Fibroblast of mammary gland (primary cell): ENCODE data around the gene SND1.

Experiments used
- DNase-seq: peaks from one replicate; pipeline ENCODE4 v3.0.0-alpha.2; 2010; ENCODE audit warnings: low read depth
- H3K4me3 ChIP-seq: 2 replicates; pipeline ENCODE4 v1.5.1; 2011; ENCODE audit warnings: low read depth, mild to moderate bottlenecking, low read length, moderate library complexity; ENCODE audit not compliant: control insufficient read depth
- CTCF ChIP-seq: conservative IDR thresholded peaks from 2 replicates; pipeline ENCODE4 v1.5.1; 2011; ENCODE audit warnings: low read depth, low read length, inconsistent platforms; ENCODE audit not compliant: control insufficient read depth, insufficient read depth

SND1 gene

DNA sequence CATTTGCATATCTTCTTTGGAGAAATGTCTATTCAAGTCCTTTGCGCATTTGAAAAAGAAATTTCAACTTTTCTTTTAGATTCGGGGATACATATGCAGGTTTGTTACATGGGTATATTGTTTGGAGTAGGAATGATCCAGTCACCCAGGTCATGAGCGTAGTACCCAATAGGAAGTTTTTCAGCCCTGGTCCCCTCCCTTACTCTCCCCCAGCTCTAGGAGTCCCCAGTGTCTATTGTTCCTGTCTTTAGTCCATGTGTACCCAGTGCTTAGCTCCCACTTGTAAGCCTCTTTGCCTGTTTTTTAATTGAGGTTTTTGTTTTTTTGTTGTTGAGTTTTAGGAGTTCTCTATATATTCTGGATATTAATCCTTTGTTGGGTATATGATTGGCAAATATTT lies 63.3 kb downstream of the SND1 start:
- TF ChIP-seq CTCF: no peak

GRCh38 chr7:127715901-127716300 lies 63.9 kb downstream of the SND1 start:
- TF ChIP-seq CTCF: no peak
- H3K4me3 ChIP-seq: no peak overlapping the region
- DNase-seq: peak; percentile 72

More for the DNA sequence above, 63.3 kb downstream of the SND1 start:
- DNase-seq: no peak
- H3K4me3 ChIP-seq: no peak overlapping the region

DNA sequence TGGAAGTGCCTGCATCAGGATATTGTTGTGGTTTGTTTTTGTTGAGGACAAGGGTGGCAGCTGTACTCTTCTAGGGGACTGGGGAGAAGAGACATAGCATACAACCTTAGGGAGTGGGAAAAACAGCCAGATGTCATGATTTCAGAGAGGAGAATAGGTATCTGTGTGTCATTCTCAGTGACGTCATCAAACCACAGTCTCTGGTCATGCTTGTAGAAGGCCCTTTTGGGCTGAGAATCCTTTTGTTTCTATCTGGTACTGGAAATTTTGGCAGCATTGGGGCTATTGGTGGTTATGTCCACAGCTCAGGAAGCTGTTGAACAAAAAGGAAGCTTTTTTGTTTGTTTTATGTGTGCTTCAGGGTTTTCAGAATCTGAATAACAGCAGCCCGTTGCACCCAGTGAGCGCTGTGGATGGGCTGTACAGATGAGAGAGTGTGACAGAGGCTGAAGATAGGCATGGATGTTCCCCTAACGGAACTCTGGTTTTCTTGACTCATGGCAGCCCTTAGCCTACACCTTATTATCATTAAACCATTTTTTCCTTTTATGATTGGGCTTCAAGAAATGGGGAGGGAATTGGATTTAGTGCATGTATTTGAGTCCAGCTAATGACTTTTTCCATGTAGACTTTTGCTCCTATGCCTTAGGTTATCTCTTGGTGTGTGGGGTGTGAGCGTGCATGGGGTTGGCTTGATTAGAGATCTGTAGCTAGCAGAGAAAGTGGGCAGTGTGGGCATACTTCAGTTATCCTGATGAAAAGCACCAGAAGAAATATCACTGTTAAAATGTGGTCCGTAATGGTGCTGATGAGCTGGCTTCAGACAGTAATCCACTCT lies 65.7 kb downstream of the SND1 start:
- H3K4me3 ChIP-seq: no peak overlapping the region
- DNase-seq: no peak
- TF ChIP-seq CTCF: no peak

DNA sequence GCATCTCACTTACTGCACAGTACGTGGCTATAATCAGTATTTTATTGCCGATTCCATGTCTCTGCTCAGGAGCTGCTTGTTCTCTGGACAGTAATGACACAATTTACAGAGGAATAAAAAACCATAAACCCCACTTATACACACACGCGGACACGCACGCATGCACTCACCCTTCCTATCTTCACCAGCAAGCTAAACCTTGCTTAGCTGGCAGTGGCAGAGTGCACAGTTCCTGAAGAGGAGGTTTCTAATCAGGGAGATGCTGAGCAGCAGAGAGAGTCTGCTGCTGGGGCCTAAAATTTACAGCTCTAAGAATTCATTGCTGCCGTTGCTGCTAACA lies 66.3 kb downstream of the SND1 start:
- no peak for TF ChIP-seq CTCF

DNA sequence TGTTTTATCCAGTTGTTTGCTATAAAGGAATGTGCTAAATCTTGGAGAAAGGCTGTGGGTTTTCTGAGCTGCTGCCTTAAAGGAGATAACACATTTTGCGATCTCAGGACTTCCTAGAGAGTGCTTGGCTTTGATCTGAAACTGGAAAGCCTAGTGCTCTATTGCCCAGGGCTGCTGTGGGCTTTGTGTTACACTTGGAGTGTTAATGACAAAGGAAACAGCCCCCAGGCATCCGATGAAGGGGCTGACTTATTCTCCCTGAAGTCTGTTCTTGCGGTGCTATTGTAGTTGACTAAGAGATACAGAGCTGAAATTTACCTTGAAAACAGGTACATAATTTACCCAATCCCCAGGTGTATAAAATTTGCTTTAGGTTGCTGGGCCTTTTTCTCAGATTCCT lies 74.5 kb downstream of the SND1 start:
- H3K4me3 ChIP-seq: no peak overlapping the region
- no peak for TF ChIP-seq CTCF
- DNase-seq: no peak

More for the DNA sequence above, 66.3 kb downstream of the SND1 start:
- H3K4me3 ChIP-seq: no peak overlapping the region
- DNase-seq: no peak

DNA sequence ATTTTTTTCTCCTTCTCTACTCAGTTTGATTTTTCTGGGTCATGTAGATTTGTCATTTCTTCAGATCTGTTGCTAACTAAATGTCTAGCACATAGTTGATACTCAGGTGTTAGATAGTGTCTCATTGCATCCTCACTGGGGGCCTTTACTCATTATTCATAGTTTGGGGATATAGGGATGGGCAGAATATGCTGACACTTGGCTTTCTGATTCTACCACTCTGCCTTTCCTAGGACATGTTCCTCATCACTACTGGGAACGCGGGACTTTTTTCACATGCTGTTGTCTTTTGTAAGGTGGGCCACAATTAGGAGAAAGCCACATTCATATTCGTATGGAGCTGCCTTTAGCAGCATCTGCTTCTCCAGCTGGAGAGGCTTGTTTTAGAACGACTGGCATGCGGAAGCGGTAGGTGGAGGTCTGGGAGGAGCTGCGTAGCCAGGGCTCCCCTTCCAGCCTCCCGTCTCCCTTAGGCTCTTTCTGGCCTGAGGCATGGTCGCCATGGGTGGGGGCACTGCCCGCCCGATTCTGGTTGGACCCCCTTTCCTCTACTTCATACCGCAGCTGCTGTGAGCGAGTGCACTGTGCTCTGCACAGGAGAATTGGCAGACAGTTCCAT lies 78.8 kb downstream of the SND1 start:
- DNase-seq: no peak
- no peak overlapping the region for H3K4me3 ChIP-seq
- no peak for TF ChIP-seq CTCF
